HG03575 (cell line): ENCODE data around the gene SP2.

Experiments used
- ATAC-seq: cut with Tn5 transposase; IDR thresholded peaks from one replicate; pipeline ENCODE4 v1.9.1; 2021; ENCODE audit not compliant: unreplicated experiment, insufficient number of reproducible peaks, low FRiP score; ENCODE audit errors: extremely low read depth

The SP2 gene

DNA sequence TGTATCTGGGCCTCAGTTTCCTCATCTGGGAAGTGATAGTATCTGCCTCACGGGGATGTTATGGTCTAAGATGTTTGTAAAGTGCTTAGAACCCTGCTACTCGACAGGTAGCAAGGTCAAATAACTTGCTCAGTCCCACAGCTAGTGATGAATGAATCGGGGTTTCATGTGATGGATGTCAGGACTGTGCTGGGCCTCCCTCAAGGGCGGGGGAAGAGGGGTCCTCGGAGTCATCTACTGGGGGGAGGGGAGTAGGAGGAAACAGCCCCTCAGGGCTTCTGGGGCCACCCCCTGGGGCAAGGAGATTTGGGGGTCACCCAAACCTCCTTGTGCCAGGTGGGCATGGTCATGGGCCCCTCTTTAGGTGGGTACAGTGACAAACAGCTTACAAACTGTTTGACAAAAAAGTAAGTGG is 46.1 kb downstream of the SP2 start:
- ATAC-seq = no peak

- no peak for ATAC-seq
Measured at GRCh38 chr17:47942568-47942967, 46.5 kb downstream of the SP2 start.

- ATAC-seq = no peak
Measured at GRCh38 chr17:47945080-47945479, 49.0 kb downstream of the SP2 start.

- no peak for ATAC-seq
Measured at GRCh38 chr17:47945529-47946508, 49.8 kb downstream of the SP2 start.

GRCh38 chr17:47946516-47946915 is 50.5 kb downstream of the SP2 start:
- no peak for ATAC-seq

- no peak for ATAC-seq
Measured at GRCh38 chr17:47946929-47947397, 50.9 kb downstream of the SP2 start.

DNA sequence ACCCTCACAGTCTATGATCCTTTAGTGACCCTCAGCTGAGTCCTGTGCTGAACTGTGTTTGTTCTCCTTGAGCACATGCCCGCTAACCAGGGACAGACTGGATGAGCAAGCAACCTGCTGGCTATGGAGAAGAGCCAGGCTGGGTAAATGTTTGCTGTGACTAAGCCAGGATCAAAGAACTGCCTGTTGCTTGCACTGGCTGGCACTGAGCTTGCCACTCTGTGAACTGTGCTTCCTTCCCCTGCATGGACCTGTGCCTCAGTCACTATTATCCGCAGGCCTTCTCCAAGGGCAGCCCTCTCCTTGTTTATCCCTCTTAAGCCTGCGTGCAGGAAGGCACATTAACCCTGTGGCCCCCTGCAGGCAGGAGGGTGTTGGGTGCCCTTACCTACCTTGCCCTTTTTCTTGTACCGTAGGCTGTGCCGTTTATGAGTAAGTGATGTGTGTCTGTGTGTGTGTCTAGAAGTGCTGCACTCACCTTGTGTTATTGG is 52.7 kb downstream of the SP2 start:
- no peak for ATAC-seq

DNA sequence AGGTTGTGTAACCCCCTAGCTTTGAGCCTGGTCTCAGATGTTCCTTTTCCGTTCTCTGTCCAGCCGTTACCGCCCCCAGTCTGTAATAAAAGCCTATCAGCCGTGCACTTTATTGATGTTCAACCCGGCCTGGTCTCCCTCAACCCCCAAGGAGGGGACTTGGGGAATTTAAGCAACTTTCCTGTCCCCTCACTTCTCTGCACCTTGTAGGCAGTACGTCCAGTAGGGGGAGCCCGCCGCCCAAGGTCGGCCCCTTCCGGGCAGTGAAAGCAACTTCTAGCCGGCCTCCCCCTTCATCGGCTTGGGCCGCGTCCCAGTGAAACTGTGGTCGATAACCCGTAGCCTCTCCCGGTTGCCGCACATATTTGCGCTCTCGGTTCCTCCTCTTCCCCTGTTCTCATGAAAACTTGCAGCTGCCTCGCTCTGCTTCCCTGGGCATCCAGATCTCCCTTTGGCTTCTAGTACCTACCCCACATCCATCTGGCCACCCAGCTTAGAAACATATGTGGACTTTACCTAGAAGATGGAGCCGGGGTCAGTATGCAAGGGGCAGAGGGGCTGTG is 53.2 kb downstream of the SP2 start:
- ATAC-seq = no peak

- no peak for ATAC-seq
Measured at GRCh38 chr17:47949946-47950345, 53.9 kb downstream of the SP2 start.

- ATAC-seq = no peak
Measured at GRCh38 chr17:47950448-47950847, 54.4 kb downstream of the SP2 start.

- ATAC-seq = no peak
Measured at GRCh38 chr17:47952171-47953021, 56.4 kb downstream of the SP2 start.

DNA sequence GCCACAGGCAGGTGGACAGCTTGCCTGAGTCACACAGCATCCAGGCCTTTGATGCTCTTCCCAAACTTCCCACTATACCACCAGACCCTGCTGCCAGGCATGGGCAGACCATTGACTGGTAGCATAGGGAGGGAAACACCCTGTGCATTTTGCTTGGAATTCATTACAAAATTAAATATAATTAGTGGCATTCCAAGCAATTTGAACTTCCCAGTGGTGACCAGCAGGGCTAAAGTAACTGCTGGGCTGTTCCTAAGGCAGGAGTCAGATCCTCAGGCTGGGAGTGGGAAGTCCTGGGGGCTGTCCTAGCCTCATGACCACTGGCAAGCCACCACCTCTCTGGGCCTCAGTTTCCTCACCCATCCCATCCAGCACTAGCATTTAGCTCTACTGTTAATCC is 57.9 kb downstream of the SP2 start:
- no peak for ATAC-seq

GRCh38 chr17:47955497-47956461 is 59.7 kb downstream of the SP2 start:
- ATAC-seq = no peak

DNA sequence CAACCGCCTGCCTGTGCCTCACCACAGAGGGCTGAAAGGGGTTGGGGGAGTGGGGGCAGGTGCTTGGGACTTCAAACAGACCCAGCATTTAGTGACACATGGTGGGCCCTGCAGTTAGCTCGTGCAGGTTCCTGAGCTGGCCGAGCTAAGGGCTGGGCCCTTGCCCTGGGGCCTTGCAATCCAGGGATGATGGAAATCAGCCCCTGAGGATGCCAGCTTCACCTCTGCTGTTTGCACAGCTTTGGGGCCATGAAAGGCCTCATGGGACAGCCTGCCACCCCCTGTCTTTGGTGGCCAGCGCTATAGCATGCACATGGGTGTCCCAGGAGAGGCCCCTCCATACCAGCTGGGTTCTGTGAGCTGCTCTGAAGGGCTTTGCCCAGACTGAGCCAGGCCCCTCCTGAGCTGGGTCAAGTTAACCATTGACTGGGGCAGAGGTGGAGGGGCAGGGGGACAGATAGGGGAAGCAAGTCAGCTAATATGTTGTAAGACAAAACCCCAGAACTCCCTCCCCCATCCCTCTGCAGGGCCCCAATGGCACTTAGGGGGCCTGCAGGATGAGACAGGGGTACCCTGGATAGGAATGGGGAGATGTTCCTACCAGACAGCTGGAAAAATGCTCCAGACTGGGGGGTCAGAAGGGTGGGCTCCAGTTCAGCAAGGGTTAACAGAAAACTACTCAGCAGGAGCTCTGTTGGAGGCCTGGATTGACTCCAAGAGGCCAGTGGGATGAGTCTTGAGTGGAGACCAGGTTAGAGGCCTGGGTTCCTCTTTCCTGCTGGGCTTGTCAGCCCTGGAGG is 61.0 kb downstream of the SP2 start:
- no peak for ATAC-seq

- no peak for ATAC-seq
Measured at GRCh38 chr17:47957591-47958490, 61.8 kb downstream of the SP2 start, which contains the start of gene PRR15L. Gene PRR15L, minus strand, starts transcription at chr17:47957883. Its CDS starts 4,649 bp downstream, at chr17:47953234.

- no peak for ATAC-seq
Measured at GRCh38 chr17:47959825-47960655, 64.0 kb downstream of the SP2 start.
